IMR-90 (cell line): ENCODE measurements around the gene MYO9A. TPM values are rescaled to one million over a fixed set of nuclear protein-coding genes. Genes with fewer than 3 reads are reported as not detected.

Experiments
- ATAC-seq: fragments of 200-7000 bp; cut with Tn5 transposase; 2 replicates; pipeline ENCODE4 v1.9.1; 2020; ENCODE audit warnings: low read depth, mild to moderate bottlenecking, moderate library complexity
- BruUV-seq: library from RNA; stranded (reverse); fragments of 400-500 nt; replicated peaks from 2 replicates; lab custom pipeline; 2021; lab: Mats Ljungman, UMichigan
- CTCF ChIA-PET: fragments of 300-600 bp; formaldehyde crosslinking; extraction: SDS; loops from one replicate; lab custom pipeline; 2021; ENCODE audit warnings: antibody characterized with exemption; lab: Yijun Ruan, JAX
- POLR2A ChIA-PET: fragments of 300-600 bp; sonication (Branson Sonifier 250); formaldehyde crosslinking; loops from one replicate; lab custom pipeline; 2022; ENCODE audit warnings: antibody characterized with exemption; ENCODE audit not compliant: unreplicated experiment; lab: Charles Lee
- DNase-seq: peaks from one replicate; pipeline ENCODE4 v3.0.0; 2013
- H2AFZ ChIP-seq: replicated peaks from 2 replicates; pipeline ENCODE3; 2013; ENCODE audit warnings: low read length, mild to moderate bottlenecking; ENCODE audit not compliant: poor library complexity
- H2AK5ac ChIP-seq: 2 replicates; pipeline ENCODE4 v1.6.1; 2013; ENCODE audit warnings: low read depth, low read length, inconsistent platforms
- H2AK9ac ChIP-seq: replicated peaks from 2 replicates; pipeline ENCODE3; 2013; ENCODE audit warnings: mild to moderate bottlenecking, low read depth, low read length, moderate library complexity; ENCODE audit not compliant: poor library complexity
- H2BK120ac ChIP-seq: 2 replicates; pipeline ENCODE4 v1.6.1; 2013; ENCODE audit warnings: low read depth, low read length, inconsistent platforms
- H2BK15ac ChIP-seq: 3 replicates; pipeline ENCODE4 v1.6.1; 2013; ENCODE audit warnings: low read depth, low read length, inconsistent platforms
- H2BK20ac ChIP-seq: 2 replicates; pipeline ENCODE4 v1.6.1; 2013; ENCODE audit warnings: low read depth, mild to moderate bottlenecking, inconsistent platforms, low read length, moderate library complexity
- H2BK5ac ChIP-seq: 2 replicates; pipeline ENCODE4 v1.6.1; 2013; ENCODE audit warnings: mild to moderate bottlenecking, low read depth, low read length, inconsistent platforms; ENCODE audit not compliant: poor library complexity, severe bottlenecking
- H3K14ac ChIP-seq: replicated peaks from 2 replicates; pipeline ENCODE4 v1.6.1; 2013; ENCODE audit warnings: low read depth, low read length, inconsistent platforms
- H3K18ac ChIP-seq: 2 replicates; pipeline ENCODE4 v1.6.1; 2013; ENCODE audit warnings: low read depth, low read length, control low read depth
- H3K23ac ChIP-seq: 2 replicates; pipeline ENCODE4 v1.6.1; 2013; ENCODE audit warnings: low read depth, low read length, inconsistent platforms
- H3K27ac ChIP-seq: 2 replicates; pipeline ENCODE4 v1.5.1; 2013; ENCODE audit warnings: mild to moderate bottlenecking, control low read depth, low read length; ENCODE audit not compliant: insufficient read depth
- H3K27me3 ChIP-seq: 2 replicates; pipeline ENCODE4 v1.6.1; 2013; ENCODE audit warnings: low read length; ENCODE audit not compliant: control insufficient read depth, insufficient read depth
- H3K36me3 ChIP-seq: 2 replicates; pipeline ENCODE4 v1.6.1; 2013; ENCODE audit warnings: low read length, mixed read lengths; ENCODE audit not compliant: control insufficient read depth, insufficient read depth
- H3K4ac ChIP-seq: 2 replicates; pipeline ENCODE4 v1.6.1; 2013; ENCODE audit warnings: low read depth, low read length, inconsistent platforms
- H3K4me1 ChIP-seq: 2 replicates; pipeline ENCODE4 v1.6.1; 2013; ENCODE audit warnings: low read length, mixed read lengths; ENCODE audit not compliant: control insufficient read depth, insufficient read depth
- H3K4me2 ChIP-seq: 2 replicates; pipeline ENCODE4 v1.6.1; 2013; ENCODE audit warnings: low read depth, mild to moderate bottlenecking, control low read depth, low read length, moderate library complexity
- H3K4me3 ChIP-seq: 2 replicates; pipeline ENCODE4 v1.5.1; 2013; ENCODE audit warnings: low read depth, mild to moderate bottlenecking, control low read depth, low read length, moderate library complexity; ENCODE audit not compliant: insufficient read depth
- H3K56ac ChIP-seq: 2 replicates; pipeline ENCODE4 v1.6.1; 2013; ENCODE audit warnings: low read length, inconsistent platforms; ENCODE audit not compliant: insufficient read depth; ENCODE audit errors: extremely low read depth
- H3K79me1 ChIP-seq, 2 experiments: 2 replicates each; pipeline ENCODE4 v1.6.1; 2013; ENCODE audit warnings: low read length in 2 of 2, inconsistent platforms in 1 of 2, low read depth in 1 of 2
- H3K9ac ChIP-seq: 2 replicates; pipeline ENCODE4 v1.6.1; 2013; ENCODE audit warnings: low read depth, low read length, control low read depth
- H3K9me1 ChIP-seq: 2 replicates; pipeline ENCODE4 v1.6.1; 2013; ENCODE audit warnings: low read length, inconsistent platforms; ENCODE audit not compliant: insufficient read depth
- H3K9me3 ChIP-seq: 2 replicates; pipeline ENCODE4 v1.6.1; 2013; ENCODE audit warnings: low read length; ENCODE audit not compliant: control insufficient read depth, insufficient read depth
- H4K20me1 ChIP-seq: 2 replicates; pipeline ENCODE4 v1.6.1; 2013; ENCODE audit warnings: low read length, inconsistent platforms; ENCODE audit not compliant: insufficient read depth
- H4K5ac ChIP-seq: 2 replicates; pipeline ENCODE4 v1.6.1; 2013; ENCODE audit warnings: mild to moderate bottlenecking, low read depth, low read length, control low read depth
- H4K8ac ChIP-seq, 2 experiments: 2 replicates each; pipeline ENCODE4 v1.6.1; 2013; ENCODE audit warnings: low read depth in 2 of 2, low read length in 2 of 2, control low read depth in 1 of 2, inconsistent platforms in 1 of 2
- H4K91ac ChIP-seq: 2 replicates; pipeline ENCODE4 v1.6.1; 2013; ENCODE audit warnings: low read depth, low read length, inconsistent platforms; ENCODE audit not compliant: insufficient read depth
- BHLHE40 ChIP-seq: fragments of 150-350 bp; IDR thresholded peaks from 2 replicates; pipeline ENCODE4 v1.6.1; 2016; ENCODE audit warnings: mild to moderate bottlenecking, low read depth, low read length
- CEBPB ChIP-seq: IDR thresholded peaks from 2 replicates; pipeline ENCODE4 v1.6.1; 2012; ENCODE audit warnings: low read depth, low read length, improper control_type of control experiment
- CHD1 ChIP-seq: IDR thresholded peaks from 2 replicates; pipeline ENCODE4 v1.6.1; 2012; ENCODE audit warnings: low read depth, low read length, improper control_type of control experiment
- FOS ChIP-seq: fragments of 150-350 bp; IDR thresholded peaks from 2 replicates; pipeline ENCODE4 v1.6.1; 2016; ENCODE audit warnings: low read depth, low read length
- MAFK ChIP-seq: IDR thresholded peaks from 2 replicates; pipeline ENCODE4 v1.6.1; 2012; ENCODE audit warnings: low read depth, low read length, improper control_type of control experiment
- MAZ ChIP-seq: IDR thresholded peaks from 2 replicates; pipeline ENCODE4 v1.6.1; 2012; ENCODE audit warnings: low read depth, mild to moderate bottlenecking, low read length, improper control_type of control experiment, moderate library complexity, borderline replicate concordance
- MXI1 ChIP-seq: IDR thresholded peaks from 2 replicates; pipeline ENCODE4 v1.6.1; 2012; ENCODE audit warnings: low read depth, mild to moderate bottlenecking, low read length, moderate library complexity, borderline replicate concordance
- NFE2L2 ChIP-seq: fragments of 150-350 bp; IDR thresholded peaks from 2 replicates; pipeline ENCODE4 v1.6.1; 2016; ENCODE audit warnings: low read depth, mild to moderate bottlenecking, low read length
- POLR2A ChIP-seq: IDR thresholded peaks from 2 replicates; pipeline ENCODE4 v1.6.1; 2012; ENCODE audit warnings: mild to moderate bottlenecking, low read depth, low read length
- RAD21 ChIP-seq: IDR thresholded peaks from 2 replicates; pipeline ENCODE4 v1.6.1; 2012; ENCODE audit warnings: low read length, improper control_type of control experiment
- RCOR1 ChIP-seq: IDR thresholded peaks from 2 replicates; pipeline ENCODE4 v1.6.1; 2012; ENCODE audit warnings: mild to moderate bottlenecking, low read length, improper control_type of control experiment; ENCODE audit not compliant: insufficient replicate concordance
- RFX5 ChIP-seq: IDR thresholded peaks from 2 replicates; pipeline ENCODE4 v1.8.0; 2012; ENCODE audit warnings: low read depth, mild to moderate bottlenecking, low read length, moderate library complexity
- SMC3 ChIP-seq: fragments of 150-350 bp; IDR thresholded peaks from 2 replicates; pipeline ENCODE4 v1.6.1; 2016; ENCODE audit warnings: low read depth, mild to moderate bottlenecking, antibody characterized with exemption, low read length, moderate library complexity
- USF2 ChIP-seq: fragments of 150-350 bp; IDR thresholded peaks from 2 replicates; pipeline ENCODE4 v1.6.1; 2017; ENCODE audit warnings: mild to moderate bottlenecking, antibody characterized with exemption, low read length, low read depth
- WGBS, 2 experiments: methylation state at CpG; one replicate each; pipeline versions ENCODE4 v1.1.5 to v1.1.7; 2013; ENCODE audit warnings: missing lambda C conversion rate in 2 of 2; ENCODE audit not compliant: insufficient read length in 1 of 2; ENCODE audit errors: extremely low coverage in 2 of 2; 5-methylcytosine and 5-hydroxymethylcytosine counted together
- dilution Hi-C: fragments of 300-500 bp; cut with HindIII; formaldehyde crosslinking; loops from one replicate; pipeline ENCODE4 v1.14.3; 2018; ENCODE audit warnings: low sequenced_read_pairs; ENCODE audit not compliant: unreplicated experiment
- in situ Hi-C: fragments of 300-500 bp; cut with MboI; formaldehyde crosslinking; loops from 3 replicates; pipeline ENCODE4 v1.14.3; 2019; ENCODE audit warnings: low sequenced_read_pairs, inconsistent platforms, mixed read lengths
- intact Hi-C: fragments of 100-400 bp; cut with micrococcal nuclease; formaldehyde crosslinking; loops from 2 replicates; pipeline ENCODE4 v1.10.0; 2022
- polyA plus RNA-seq, 3 experiments: library from polyadenylated mRNA; depleted of rRNA; stranded (reverse); fragments of >200 nt; gene quantifications; 2 replicates each; pipeline ENCODE4 v1.2.3, GENCODE V29; 2012; ENCODE audit warnings: low replicate concordance in 1 of 3
- total RNA-seq: library from RNA; depleted of rRNA; stranded (reverse); fragments of >200 nt; gene quantifications from 2 replicates; pipeline ENCODE4 v1.2.3, GENCODE V29; 2012
- TF ChIP-seq, protein P1 (sequence below): conservative IDR thresholded peaks from 2 replicates; pipeline ENCODE4 v1.5.1; 2012; ENCODE audit warnings: mild to moderate bottlenecking, low read depth, low read length, improper control_type of control experiment
- TF ChIP-seq, protein P2 (sequence below): fragments of 150-350 bp; IDR thresholded peaks from 2 replicates; pipeline ENCODE4 v1.6.1; 2016; ENCODE audit warnings: low read depth, mild to moderate bottlenecking, low read length, moderate library complexity, borderline replicate concordance

MYO9A gene
- total and polyA plus RNA-seq, 2 of the 4 experiments (the other 2 are of a cell fraction), result 6.0 to 49.5 TPM

DNA sequence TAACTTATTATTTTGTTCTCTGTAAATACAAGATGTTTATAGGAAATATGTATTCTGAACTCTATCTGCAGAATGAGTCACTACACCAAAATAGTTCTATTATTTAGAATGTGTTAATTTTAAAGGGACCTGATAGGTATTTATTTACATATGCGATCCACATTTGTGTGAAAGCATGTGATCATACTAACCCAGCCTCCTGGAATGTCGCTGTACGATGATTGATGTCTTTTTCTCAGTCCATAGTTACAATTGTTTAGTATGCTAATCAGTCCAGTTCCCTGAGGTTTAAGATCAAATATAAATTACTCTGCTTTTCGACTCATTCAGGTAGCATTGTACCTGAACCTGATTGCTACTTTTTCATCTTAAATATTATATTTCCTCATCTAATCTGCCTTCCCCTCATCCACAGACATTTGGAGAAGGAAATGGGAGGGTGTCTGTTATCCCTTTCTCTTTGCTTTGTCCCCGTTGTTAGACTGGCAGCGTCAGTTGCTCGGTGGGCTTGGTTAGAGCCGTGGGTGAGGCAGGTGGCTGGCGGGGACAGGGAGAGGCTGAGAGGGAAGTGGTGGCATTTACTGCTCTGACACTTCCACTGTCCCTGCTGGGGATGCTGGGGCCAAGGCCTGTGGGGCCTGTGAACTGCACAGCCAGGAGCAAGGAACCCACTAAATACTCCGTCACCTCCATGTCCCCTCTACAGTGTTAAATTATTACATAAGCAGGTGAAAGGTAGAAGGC lies 335.4 kb downstream of the MYO9A start:
- dilution Hi-C loops, result no loop called here
- Histone ChIP-seq H3K4me2 (no peak overlapping the region), H3K4ac (no peak overlapping the region), H3K9me3 (no peaks in the 10 kb centered on the region), H3K14ac (no peak overlapping the region), H4K91ac (no peak overlapping the region; the same call in 1 of the 2 replicates), H3K9ac (no peak overlapping the region), H3K4me3 (no peak overlapping the region), H3K4me1 (peaks cover 16% of the 10 kb centered on the region), H3K18ac (no peak overlapping the region), H4K8ac (no peak overlapping the region), H2AK5ac (no peak overlapping the region), H2AK9ac (no peak overlapping the region), H3K79me1 (no peaks in the 10 kb centered on the region), H2BK15ac (no peak overlapping the region), H2BK120ac (no peak overlapping the region), H3K56ac (no peak overlapping the region), H3K36me3 (peaks cover 6% of the 10 kb centered on the region), H2BK20ac (no peak overlapping the region), H3K27me3 (no peaks in the 10 kb centered on the region), H4K20me1 (no peaks in the 10 kb centered on the region), H3K9me1 (peaks cover 16% of the 10 kb centered on the region), H2AFZ (no peak overlapping the region), H2BK5ac (no peak overlapping the region), H3K23ac (no peak overlapping the region), H3K27ac (no peak overlapping the region), H4K5ac (no peak overlapping the region)
- no peak for TF ChIP-seq USF2
- no peak for TF ChIP-seq CEBPB
- TF ChIP-seq BHLHE40, result no peak
- no peak for TF ChIP-seq RFX5
- TF ChIP-seq FOS, result no peak
- no peak for TF ChIP-seq MAFK
- no peak for TF ChIP-seq POLR2A
- no peak for TF ChIP-seq CHD1
- TF ChIP-seq SMC3, result no peak
- no peak for TF ChIP-seq NFE2L2
- TF ChIP-seq MAZ, result no peak
- TF ChIP-seq MXI1, result no peak
- TF ChIP-seq, protein P1, sequence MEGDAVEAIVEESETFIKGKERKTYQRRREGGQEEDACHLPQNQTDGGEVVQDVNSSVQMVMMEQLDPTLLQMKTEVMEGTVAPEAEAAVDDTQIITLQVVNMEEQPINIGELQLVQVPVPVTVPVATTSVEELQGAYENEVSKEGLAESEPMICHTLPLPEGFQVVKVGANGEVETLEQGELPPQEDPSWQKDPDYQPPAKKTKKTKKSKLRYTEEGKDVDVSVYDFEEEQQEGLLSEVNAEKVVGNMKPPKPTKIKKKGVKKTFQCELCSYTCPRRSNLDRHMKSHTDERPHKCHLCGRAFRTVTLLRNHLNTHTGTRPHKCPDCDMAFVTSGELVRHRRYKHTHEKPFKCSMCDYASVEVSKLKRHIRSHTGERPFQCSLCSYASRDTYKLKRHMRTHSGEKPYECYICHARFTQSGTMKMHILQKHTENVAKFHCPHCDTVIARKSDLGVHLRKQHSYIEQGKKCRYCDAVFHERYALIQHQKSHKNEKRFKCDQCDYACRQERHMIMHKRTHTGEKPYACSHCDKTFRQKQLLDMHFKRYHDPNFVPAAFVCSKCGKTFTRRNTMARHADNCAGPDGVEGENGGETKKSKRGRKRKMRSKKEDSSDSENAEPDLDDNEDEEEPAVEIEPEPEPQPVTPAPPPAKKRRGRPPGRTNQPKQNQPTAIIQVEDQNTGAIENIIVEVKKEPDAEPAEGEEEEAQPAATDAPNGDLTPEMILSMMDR, result no peak
- TF ChIP-seq, protein P2, sequence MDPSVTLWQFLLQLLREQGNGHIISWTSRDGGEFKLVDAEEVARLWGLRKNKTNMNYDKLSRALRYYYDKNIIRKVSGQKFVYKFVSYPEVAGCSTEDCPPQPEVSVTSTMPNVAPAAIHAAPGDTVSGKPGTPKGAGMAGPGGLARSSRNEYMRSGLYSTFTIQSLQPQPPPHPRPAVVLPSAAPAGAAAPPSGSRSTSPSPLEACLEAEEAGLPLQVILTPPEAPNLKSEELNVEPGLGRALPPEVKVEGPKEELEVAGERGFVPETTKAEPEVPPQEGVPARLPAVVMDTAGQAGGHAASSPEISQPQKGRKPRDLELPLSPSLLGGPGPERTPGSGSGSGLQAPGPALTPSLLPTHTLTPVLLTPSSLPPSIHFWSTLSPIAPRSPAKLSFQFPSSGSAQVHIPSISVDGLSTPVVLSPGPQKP, result no peak
- TF ChIP-seq RAD21, result no peak
- no peak for TF ChIP-seq RCOR1
- no CpG with 5 or more reads among the region's 10 CpGs for WGBS, 2 experiments
- in situ Hi-C loops, result no loop called here
- POLR2A ChIA-PET, result no interaction called here
- no TSS peak for BruUV-seq
- ATAC-seq (no peak), DNase-seq (no peak)
- CTCF ChIA-PET, result no interaction called here
- intact Hi-C loops, result no loop called here
